Neural progenitor cell (in vitro differentiated cells): ENCODE measurements around the gene UNK.

ENCODE experiments used
- CTCF ChIP-seq: fragments of 200-600 bp; sonication (generic); IDR thresholded peaks from 2 replicates; pipeline ENCODE4 v1.5.1; 2017; ENCODE audit warnings: antibody characterized with exemption, mild to moderate bottlenecking
- EZH2phosphoT487 ChIP-seq: fragments of 200-600 bp; sonication (generic); IDR thresholded peaks from 2 replicates; pipeline ENCODE4 v1.6.1; 2017; ENCODE audit warnings: antibody characterized with exemption

- TF ChIP-seq CTCF (no peak), EZH2phosphoT487 (no peak)
These were observed 10.1 kb upstream of the UNK start for GRCh38 chr17:75774471-75774990.
